ENCODE measurements around the gene ACKR2.
A peak's percentile ranks its signal among the peaks of the same experiment; 100 is the strongest.

The ACKR2 gene

DNA sequence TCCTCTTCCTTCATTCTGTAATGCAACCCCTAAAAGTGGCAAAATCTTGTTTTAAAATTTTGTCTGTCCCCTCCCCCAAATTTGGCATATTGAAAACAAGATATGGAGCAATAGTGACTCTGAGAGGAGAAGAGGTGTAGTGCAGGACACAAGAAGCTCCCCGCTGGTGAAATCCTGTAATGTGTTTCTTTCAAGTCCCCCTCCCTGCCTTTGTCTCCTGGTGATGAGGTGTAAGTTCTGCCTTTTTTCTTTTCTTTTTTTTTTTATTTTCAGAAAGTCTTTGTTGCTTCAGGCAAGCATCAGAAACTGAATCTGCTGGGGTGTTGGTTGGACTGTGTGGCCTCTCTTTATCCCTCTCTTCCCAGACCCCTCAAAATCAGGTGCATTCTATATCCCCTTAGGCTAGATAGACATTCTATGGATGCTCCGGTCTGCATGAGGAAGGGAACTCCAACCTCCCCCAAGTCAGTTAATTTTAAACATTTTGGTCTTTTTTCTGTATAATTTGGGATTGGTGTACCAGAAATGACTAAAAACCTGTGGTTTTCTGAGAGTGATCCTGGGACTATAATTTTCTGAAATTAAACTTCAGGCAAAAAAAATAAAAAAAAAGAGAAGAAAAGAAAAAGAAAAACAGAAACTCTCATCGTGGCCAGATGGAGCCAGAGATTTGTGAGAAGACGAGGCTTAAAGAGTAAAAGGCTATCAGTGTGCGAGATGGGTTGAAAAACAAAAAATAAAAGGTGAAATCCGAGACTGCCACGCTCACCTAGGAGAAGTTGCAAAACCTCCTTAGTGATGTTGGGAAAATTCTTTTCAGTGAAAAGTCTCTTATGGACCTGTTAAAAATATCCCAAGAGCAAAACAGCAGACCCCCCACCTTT is 21.4 kb downstream of the ACKR2 start:
- DNase-seq, result no peak

- DNase-seq, result peak; percentile 87
These were observed 22.1 kb downstream of the ACKR2 start for GRCh38 chr3:42831321-42831713.

- no peak for DNase-seq
These were observed 27.2 kb downstream of the ACKR2 start for GRCh38 chr3:42836150-42837123.

GRCh38 chr3:42838571-42838970 is 29.3 kb downstream of the ACKR2 start:
- DNase-seq, result no peak

GRCh38 chr3:42839616-42840015 is 30.4 kb downstream of the ACKR2 start:
- DNase-seq, result no peak

- no peak for DNase-seq
These were observed 32.1 kb downstream of the ACKR2 start for GRCh38 chr3:42841332-42841731.

DNA sequence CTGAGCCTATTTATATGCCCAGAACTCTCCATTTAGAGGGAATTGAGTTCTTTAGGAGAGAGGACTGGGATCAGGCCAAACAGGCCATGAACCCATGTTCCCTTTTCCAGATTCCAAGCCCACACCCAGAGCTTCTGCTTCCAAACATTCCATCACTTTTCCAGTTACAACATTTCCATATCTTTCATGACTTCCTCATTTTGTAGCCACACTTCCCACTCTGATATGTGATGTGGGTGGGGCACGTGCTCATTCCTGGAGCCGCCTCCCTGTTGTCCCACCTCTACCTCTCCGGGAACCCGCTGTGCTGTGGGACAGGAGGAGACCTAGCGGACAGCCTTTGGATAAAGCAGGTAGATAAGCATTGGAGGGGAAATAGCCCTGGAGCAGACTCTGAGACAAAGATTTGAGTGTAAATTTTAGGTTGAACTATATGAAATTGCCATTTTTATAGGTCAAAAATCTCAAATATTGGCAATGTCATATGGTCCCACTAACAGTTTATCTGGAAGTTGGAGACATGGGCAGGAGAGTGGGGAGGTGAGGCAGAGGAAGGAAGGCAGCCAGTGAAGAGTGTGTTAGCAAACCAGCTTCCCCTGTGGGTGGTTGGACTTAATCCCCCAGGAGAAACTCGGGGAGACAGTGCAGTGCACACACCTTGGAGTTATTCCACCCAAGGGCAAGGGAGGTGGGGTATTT is 34.6 kb downstream of the ACKR2 start:
- DNase-seq, result no peak

GRCh38 chr3:42844412-42844713 is 35.1 kb downstream of the ACKR2 start:
- peak; percentile 45 for DNase-seq

- peak; percentile 32 for DNase-seq
These were observed 35.6 kb downstream of the ACKR2 start for GRCh38 chr3:42844815-42845214.

DNA sequence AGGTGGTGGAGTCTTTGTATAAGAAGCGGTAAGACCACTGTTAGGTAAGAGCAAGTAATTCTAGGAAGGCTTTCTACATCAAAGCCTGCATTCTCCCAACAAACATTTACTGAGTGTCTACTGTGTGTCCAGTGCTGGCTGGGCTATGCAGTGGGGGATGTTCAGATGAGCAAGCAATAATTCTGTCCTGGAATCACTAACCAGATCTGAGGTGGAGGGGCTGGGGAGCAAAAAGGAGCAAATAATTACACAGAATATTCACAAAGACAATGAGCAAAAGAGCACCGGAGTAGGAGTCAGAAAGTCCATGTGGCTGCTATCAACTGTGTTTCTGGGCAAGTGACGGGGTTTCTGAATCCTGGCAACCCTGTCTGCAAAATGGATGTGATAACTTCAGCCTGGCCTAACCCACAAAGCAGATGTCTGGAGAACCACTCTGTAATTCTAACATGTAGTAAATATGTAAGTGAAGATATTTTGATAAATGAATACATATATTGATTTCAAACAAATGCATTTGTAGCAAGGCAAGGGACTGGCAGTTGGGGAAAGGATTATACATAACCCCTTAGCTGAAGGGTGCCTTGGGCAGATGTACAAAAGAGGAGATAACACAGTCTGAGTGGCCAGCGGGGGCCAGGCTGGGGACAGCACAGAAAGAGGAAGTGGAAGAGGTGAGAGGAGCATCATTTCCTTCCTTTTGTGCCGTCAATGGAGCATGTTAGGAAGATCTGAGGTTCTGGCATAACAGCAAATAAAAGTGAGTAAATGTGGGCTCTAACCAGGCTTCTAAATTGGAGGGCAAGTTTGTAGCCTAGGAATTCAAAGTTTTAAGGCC is 37.7 kb downstream of the ACKR2 start:
- DNase-seq, result peak; percentile 57

- DNase-seq, result peak; percentile 37
These were observed 38.5 kb downstream of the ACKR2 start for GRCh38 chr3:42847731-42848130.

GRCh38 chr3:42849017-42849416 is 39.8 kb downstream of the ACKR2 start:
- DNase-seq, result peak; percentile 24

DNA sequence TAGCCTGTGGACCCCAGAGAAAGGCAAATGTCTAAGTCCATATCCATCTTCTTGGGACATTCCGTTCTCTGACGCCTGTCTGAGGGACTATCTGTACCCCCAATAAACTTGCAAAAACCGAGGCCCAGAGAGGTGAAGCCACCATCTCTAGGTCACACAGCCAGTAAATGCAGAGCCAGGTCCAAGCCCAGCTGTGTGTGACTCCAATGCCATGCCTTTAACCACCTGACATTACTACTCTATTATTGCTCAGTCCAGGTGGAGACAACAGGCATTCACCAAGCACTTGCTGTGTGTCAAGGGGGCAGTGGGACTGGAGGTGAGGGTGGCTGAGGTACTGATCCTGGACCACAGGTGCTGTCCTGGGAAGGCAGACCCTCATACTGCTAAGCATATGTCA is 41.0 kb downstream of the ACKR2 start:
- peak; percentile 9 for DNase-seq

DNA sequence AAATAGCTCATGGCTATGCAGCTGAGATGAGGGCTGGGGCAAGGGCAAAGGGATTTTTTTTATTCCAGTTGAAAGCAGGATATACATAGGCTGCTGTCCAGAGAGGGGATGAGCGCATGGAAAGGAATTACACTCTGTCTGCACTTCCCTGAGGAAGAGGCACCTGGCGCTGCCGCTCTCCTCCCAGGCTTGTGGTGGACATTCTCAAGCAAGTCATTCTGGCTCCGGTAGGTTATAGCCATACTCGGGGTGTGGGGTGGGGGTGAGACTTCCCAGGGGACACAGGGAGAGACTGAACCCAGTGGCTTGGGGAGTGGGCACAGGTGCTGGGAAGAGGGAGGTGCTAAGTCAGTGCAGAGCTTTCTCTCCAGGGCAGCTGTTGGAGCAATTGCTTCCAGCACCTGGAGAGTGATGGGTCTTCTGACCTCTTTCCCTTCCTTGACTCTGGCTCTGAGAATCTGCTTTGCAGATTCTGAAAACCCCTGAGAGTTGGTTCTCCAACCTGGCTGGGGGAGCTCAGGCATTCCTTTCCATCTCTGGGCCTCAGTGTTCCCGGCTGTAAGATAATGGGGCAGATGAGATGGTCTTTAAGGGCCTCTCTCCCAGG is 42.1 kb downstream of the ACKR2 start:
- peak; percentile 21 for DNase-seq

GRCh38 chr3:42852441-42852840 is 43.2 kb downstream of the ACKR2 start:
- peak; percentile 32 for DNase-seq

- peak; percentile 11 for DNase-seq
These were observed 43.8 kb downstream of the ACKR2 start for GRCh38 chr3:42853056-42853455.

GRCh38 chr3:42853739-42854302 is 44.6 kb downstream of the ACKR2 start:
- peak; percentile 32 for DNase-seq

DNA sequence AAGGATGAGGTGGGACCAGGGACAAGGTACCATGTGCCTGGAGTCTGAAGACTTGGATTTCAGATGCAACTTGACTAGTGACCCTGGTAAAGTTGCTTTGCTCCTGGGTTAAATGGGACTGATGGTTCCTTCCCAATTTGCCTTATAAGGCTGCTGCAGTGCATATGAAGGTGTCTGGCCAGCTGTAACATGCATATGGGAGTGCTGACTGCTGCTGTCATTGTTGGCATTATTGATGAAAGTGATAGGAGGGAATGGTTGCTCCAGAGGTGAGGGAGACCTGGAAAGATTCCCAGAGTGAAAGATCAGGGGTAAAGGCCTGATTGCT is 45.9 kb downstream of the ACKR2 start:
- DNase-seq, result peak; percentile 19

- peak; percentile 28 for DNase-seq
These were observed 46.5 kb downstream of the ACKR2 start for GRCh38 chr3:42855547-42856380.

- no peak for DNase-seq
These were observed 47.3 kb downstream of the ACKR2 start for GRCh38 chr3:42856544-42856943.
